ENCODE measurements around the gene ASZ1.

ASZ1 gene

DNA sequence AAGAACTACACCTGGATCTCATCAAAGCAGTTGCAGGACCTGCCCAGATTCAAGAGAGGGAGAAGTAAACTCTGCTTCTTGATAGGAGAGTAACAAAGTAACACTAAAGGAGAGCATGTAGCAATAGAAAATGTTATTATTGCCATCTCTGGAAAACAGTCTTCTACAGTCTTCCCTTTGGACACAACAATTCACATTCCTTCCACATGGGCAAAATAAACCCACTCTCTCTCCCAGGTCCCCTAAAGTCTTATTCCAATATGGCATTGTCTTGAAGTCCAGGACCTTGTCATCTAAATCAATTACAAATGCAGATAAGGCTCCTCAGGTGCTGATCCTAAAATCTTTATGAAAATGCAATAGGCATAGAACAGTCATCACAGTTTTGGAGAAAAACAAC, 94.1 kb downstream of the ASZ1 start:
- no peak for DNase-seq

DNA sequence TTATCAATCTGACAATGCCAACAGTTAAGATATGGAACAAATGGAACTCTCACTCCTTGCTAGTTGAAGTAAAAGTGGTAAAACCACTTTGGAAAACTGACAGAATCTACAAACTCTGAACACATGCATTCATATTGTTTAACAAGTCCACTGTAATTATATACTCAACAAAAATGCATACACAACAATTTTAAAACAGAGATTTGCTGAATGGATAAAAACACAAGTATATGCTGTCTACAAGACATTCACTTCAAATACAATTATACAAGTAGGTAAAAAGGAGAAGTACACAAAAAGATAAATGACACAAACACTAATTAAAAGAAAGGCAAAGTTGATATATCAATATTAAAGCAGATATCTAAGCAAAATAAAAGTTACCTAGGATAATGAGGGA, 95.3 kb downstream of the ASZ1 start:
- DNase-seq, result no peak

DNA sequence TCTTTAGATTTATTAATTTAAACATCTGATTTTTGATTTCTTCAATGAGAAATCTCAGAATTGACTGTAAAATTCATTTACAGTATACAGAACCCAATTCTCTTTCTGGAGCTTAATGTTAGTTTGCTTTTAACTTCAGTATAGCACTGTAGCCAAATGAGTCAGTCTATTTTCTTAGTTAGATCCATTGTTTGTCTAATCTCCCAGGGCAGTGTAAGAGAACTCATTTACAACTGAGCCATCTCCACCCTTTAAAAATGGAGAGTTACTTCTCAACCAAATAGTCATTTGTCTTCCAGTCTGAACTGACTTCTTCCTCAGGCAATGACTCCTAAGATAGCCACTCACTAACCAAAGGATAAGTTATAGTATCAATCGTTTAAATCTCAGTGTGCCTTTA, 101.5 kb downstream of the ASZ1 start:
- DNase-seq, result no peak

DNA sequence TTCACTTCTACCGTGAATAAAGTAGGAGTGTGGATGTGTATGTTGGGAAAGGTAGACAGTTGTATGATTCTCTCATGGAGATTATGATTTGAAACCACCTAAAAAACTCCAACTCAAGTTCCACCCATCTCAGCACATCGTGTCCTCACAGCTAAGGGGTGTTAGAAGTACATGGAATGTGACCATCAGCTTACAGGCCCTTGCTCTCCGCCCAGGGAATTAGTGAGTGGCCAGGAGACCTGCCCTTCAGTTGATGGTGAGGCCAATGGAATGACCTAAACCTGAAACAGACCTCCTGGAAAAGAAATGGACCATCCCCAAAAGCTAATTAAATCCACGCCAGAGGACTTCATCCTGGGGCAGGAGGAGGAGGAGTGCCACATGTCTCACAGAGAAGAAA, 102.3 kb downstream of the ASZ1 start:
- no peak for DNase-seq

DNA sequence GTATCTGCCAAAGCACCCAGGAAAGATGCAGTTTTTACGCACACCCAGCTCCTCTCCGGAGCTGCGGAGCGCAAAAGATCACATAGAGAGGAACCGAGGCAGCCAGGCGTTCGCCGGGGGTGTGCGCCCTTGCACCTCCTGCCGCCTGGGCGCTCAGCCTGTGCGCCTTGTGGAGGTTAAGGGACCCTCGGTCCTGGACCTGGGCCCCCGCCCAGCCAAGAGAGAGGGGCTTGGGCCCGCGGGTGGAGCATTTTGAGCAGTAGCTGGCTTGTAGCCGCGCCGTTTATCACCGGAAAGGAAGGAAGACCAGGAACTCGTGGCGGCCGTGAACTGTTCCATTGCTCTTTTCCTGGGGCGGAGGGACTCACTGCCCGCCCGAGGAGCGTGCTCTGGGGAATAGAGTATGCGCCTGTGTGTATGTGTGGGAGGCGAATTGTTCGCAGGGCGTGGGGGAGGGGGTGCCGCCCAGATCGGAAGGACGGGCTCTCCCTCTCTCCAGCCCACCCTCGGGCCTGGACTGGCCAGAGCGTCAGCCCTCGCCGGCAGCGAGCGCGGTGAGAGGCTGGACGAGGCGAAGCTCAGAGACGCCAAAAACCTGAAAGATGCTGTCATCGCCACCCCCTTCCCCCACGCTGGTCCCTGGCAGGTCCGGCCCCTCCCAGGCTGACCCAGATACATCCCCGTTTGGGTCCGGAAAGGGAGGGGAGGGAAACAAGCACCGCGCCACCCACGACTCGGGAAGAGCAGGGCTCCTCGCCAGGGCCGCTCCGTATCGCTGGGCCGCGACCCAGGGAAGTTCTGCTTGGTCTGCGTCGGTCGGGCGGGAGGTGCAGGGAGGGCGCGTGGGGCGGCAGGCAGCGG, 103.2 kb downstream of the ASZ1 start:
- no peak for DNase-seq

DNA sequence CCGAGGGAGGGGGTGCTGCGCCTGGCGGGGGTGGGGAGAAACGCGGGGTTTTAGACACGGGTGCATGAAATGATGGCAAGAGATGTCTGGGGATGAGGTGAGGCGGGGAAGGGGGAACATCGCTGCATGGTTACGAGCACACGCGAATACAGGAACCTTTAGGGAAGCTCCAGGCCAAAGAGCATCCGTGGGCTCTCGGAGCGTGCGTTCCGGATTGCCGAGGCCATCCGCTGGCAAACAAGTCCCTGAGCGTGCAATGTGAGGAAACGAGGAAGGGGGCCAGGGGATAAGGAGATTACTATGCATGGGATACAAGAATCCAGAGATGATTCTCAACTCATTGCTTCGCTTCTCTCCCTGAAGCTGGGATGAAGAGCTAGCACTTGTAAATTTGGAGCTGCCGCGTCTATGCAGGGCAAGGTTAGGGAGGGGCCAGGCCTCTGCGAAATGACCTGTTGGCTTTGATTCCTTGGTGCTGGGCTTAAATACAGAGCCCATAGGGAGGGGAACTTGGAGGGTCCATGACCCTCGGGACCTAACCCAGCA, 103.9 kb downstream of the ASZ1 start:
- no peak for DNase-seq

DNA sequence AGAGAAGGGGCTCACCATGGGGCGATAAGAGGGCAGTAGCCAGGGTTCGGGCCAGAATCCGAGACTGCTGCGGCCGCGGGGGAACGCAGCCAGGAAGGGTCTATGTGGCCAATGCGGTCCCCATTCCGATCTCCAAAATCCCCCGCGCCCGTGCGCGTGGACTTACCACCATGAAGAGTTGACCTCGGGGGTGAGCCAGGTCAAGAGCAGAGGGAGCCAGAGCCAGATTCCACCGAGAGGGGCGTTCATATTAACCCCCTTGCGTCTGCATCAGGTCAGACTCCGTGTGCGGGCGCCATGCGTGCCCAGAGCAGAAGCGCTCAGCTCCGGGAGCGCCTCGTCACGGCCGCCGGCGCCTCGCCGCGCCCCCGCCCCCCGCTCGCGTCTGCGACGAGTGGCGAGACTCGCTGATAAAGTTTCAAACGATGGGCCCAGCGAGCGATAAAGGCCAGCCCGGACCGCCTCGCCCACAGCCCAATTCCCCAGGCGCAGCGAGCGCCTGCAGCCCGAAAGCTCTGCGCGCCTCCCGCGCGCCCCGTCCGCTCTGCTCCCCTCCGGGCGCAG, 104.5 kb downstream of the ASZ1 start, which contains the start of gene WNT2:
TSS of gene WNT2 (minus strand) at position 318 of the 564 bp plus-strand sequence. CDS start at position 249, 69 bp downstream.
- DNase-seq, result no peak

DNA sequence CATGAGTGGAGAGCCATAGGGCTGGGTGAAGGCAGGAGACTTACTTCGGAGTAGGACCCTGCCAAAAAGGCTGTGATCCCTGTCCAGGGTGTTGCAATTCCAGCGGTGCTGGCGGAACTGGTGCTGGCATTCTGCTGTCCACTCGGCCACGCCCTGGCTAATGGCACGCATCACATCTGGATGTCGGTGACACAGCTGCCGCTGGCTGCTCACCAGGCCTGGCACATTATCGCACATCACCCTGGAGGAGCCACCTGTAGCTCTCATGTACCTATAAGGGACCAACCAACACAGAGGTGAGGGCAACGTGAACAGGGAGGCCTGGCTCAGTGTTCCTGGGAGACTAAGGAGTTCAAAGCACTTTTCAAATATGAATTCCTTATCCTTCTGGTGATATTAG, 106.8 kb downstream of the ASZ1 start:
- no peak for DNase-seq

DNA sequence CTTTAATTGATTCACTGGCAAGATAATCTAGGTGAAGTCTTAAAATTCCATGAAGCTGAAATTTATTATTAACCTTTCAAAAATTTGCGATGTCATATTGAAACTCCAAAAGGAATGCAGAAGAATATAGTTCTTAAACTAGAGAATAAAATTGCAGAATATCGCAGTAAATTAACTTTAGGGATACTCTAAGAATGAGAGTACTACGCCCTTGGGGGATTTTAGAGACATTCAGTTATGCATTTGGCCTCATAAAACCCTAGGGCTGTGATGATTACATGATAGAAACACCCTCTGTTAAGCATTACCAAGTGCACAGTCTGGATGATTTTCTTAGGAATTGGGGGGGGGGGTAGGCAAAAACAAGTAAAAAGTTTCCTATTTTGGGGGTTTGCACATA, 108.1 kb downstream of the ASZ1 start:
- no peak for DNase-seq

DNA sequence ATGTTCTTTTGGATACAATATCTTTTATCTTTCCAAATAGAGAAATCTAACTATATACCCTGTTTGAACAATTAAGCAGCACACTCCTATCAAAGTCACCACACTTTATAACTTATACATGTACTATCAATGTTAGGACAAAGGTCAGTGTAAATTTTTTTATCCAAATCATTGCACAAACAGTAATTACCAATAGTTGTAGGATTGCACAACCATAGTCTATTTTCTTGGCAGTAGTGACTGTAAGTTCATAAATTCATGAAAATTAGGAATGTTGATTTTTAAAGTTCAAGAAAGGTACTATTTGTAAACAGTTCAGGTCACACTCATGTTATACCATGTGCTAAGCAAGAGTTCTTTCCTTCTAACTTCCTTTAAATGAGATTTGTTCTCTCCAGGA, 113.7 kb downstream of the ASZ1 start:
- DNase-seq, result no peak
